IMR-90 (cell line): ENCODE measurements around the gene LAIR2. TPM values are rescaled to one million over a fixed set of nuclear protein-coding genes. Genes with fewer than 3 reads are reported as not detected.

ENCODE experiments used
- ATAC-seq: fragments of 200-7000 bp; cut with Tn5 transposase; 2 replicates; pipeline ENCODE4 v1.9.1; 2020; ENCODE audit warnings: low read depth, mild to moderate bottlenecking, moderate library complexity
- BruUV-seq: library from RNA; stranded (reverse); fragments of 400-500 nt; replicated peaks from 2 replicates; lab custom pipeline; 2021; lab: Mats Ljungman, UMichigan
- CTCF ChIA-PET: fragments of 300-600 bp; formaldehyde crosslinking; extraction: SDS; loops from one replicate; lab custom pipeline; 2021; ENCODE audit warnings: antibody characterized with exemption; lab: Yijun Ruan, JAX
- POLR2A ChIA-PET: fragments of 300-600 bp; sonication (Branson Sonifier 250); formaldehyde crosslinking; loops from one replicate; lab custom pipeline; 2022; ENCODE audit warnings: antibody characterized with exemption; ENCODE audit not compliant: unreplicated experiment; lab: Charles Lee
- DNase-seq: peaks from one replicate; pipeline ENCODE4 v3.0.0; 2013
- H2AFZ ChIP-seq: replicated peaks from 2 replicates; pipeline ENCODE3; 2013; ENCODE audit warnings: low read length, mild to moderate bottlenecking; ENCODE audit not compliant: poor library complexity
- H2AK5ac ChIP-seq: 2 replicates; pipeline ENCODE4 v1.6.1; 2013; ENCODE audit warnings: low read depth, low read length, inconsistent platforms
- H2AK9ac ChIP-seq: replicated peaks from 2 replicates; pipeline ENCODE3; 2013; ENCODE audit warnings: mild to moderate bottlenecking, low read depth, low read length, moderate library complexity; ENCODE audit not compliant: poor library complexity
- H2BK120ac ChIP-seq: 2 replicates; pipeline ENCODE4 v1.6.1; 2013; ENCODE audit warnings: low read depth, low read length, inconsistent platforms
- H2BK15ac ChIP-seq: 3 replicates; pipeline ENCODE4 v1.6.1; 2013; ENCODE audit warnings: low read depth, low read length, inconsistent platforms
- H2BK20ac ChIP-seq: 2 replicates; pipeline ENCODE4 v1.6.1; 2013; ENCODE audit warnings: low read depth, mild to moderate bottlenecking, inconsistent platforms, low read length, moderate library complexity
- H2BK5ac ChIP-seq: 2 replicates; pipeline ENCODE4 v1.6.1; 2013; ENCODE audit warnings: mild to moderate bottlenecking, low read depth, low read length, inconsistent platforms; ENCODE audit not compliant: poor library complexity, severe bottlenecking
- H3K14ac ChIP-seq: replicated peaks from 2 replicates; pipeline ENCODE4 v1.6.1; 2013; ENCODE audit warnings: low read depth, low read length, inconsistent platforms
- H3K18ac ChIP-seq: 2 replicates; pipeline ENCODE4 v1.6.1; 2013; ENCODE audit warnings: low read depth, low read length, control low read depth
- H3K23ac ChIP-seq: 2 replicates; pipeline ENCODE4 v1.6.1; 2013; ENCODE audit warnings: low read depth, low read length, inconsistent platforms
- H3K27ac ChIP-seq: 2 replicates; pipeline ENCODE4 v1.5.1; 2013; ENCODE audit warnings: mild to moderate bottlenecking, control low read depth, low read length; ENCODE audit not compliant: insufficient read depth
- H3K27me3 ChIP-seq: 2 replicates; pipeline ENCODE4 v1.6.1; 2013; ENCODE audit warnings: low read length; ENCODE audit not compliant: control insufficient read depth, insufficient read depth
- H3K36me3 ChIP-seq: 2 replicates; pipeline ENCODE4 v1.6.1; 2013; ENCODE audit warnings: low read length, mixed read lengths; ENCODE audit not compliant: control insufficient read depth, insufficient read depth
- H3K4ac ChIP-seq: 2 replicates; pipeline ENCODE4 v1.6.1; 2013; ENCODE audit warnings: low read depth, low read length, inconsistent platforms
- H3K4me1 ChIP-seq: 2 replicates; pipeline ENCODE4 v1.6.1; 2013; ENCODE audit warnings: low read length, mixed read lengths; ENCODE audit not compliant: control insufficient read depth, insufficient read depth
- H3K4me2 ChIP-seq: 2 replicates; pipeline ENCODE4 v1.6.1; 2013; ENCODE audit warnings: low read depth, mild to moderate bottlenecking, control low read depth, low read length, moderate library complexity
- H3K4me3 ChIP-seq: 2 replicates; pipeline ENCODE4 v1.5.1; 2013; ENCODE audit warnings: low read depth, mild to moderate bottlenecking, control low read depth, low read length, moderate library complexity; ENCODE audit not compliant: insufficient read depth
- H3K56ac ChIP-seq: 2 replicates; pipeline ENCODE4 v1.6.1; 2013; ENCODE audit warnings: low read length, inconsistent platforms; ENCODE audit not compliant: insufficient read depth; ENCODE audit errors: extremely low read depth
- H3K79me1 ChIP-seq, 2 experiments: 2 replicates each; pipeline ENCODE4 v1.6.1; 2013; ENCODE audit warnings: low read length in 2 of 2, inconsistent platforms in 1 of 2, low read depth in 1 of 2
- H3K9ac ChIP-seq: 2 replicates; pipeline ENCODE4 v1.6.1; 2013; ENCODE audit warnings: low read depth, low read length, control low read depth
- H3K9me1 ChIP-seq: 2 replicates; pipeline ENCODE4 v1.6.1; 2013; ENCODE audit warnings: low read length, inconsistent platforms; ENCODE audit not compliant: insufficient read depth
- H3K9me3 ChIP-seq: 2 replicates; pipeline ENCODE4 v1.6.1; 2013; ENCODE audit warnings: low read length; ENCODE audit not compliant: control insufficient read depth, insufficient read depth
- H4K20me1 ChIP-seq: 2 replicates; pipeline ENCODE4 v1.6.1; 2013; ENCODE audit warnings: low read length, inconsistent platforms; ENCODE audit not compliant: insufficient read depth
- H4K5ac ChIP-seq: 2 replicates; pipeline ENCODE4 v1.6.1; 2013; ENCODE audit warnings: mild to moderate bottlenecking, low read depth, low read length, control low read depth
- H4K8ac ChIP-seq, 2 experiments: 2 replicates each; pipeline ENCODE4 v1.6.1; 2013; ENCODE audit warnings: low read depth in 2 of 2, low read length in 2 of 2, control low read depth in 1 of 2, inconsistent platforms in 1 of 2
- H4K91ac ChIP-seq: 2 replicates; pipeline ENCODE4 v1.6.1; 2013; ENCODE audit warnings: low read depth, low read length, inconsistent platforms; ENCODE audit not compliant: insufficient read depth
- CEBPB ChIP-seq: IDR thresholded peaks from 2 replicates; pipeline ENCODE4 v1.6.1; 2012; ENCODE audit warnings: low read depth, low read length, improper control_type of control experiment
- CHD1 ChIP-seq: IDR thresholded peaks from 2 replicates; pipeline ENCODE4 v1.6.1; 2012; ENCODE audit warnings: low read depth, low read length, improper control_type of control experiment
- MAZ ChIP-seq: IDR thresholded peaks from 2 replicates; pipeline ENCODE4 v1.6.1; 2012; ENCODE audit warnings: low read depth, mild to moderate bottlenecking, low read length, improper control_type of control experiment, moderate library complexity, borderline replicate concordance
- NFE2L2 ChIP-seq: fragments of 150-350 bp; IDR thresholded peaks from 2 replicates; pipeline ENCODE4 v1.6.1; 2016; ENCODE audit warnings: low read depth, mild to moderate bottlenecking, low read length
- RAD21 ChIP-seq: IDR thresholded peaks from 2 replicates; pipeline ENCODE4 v1.6.1; 2012; ENCODE audit warnings: low read length, improper control_type of control experiment
- RFX5 ChIP-seq: IDR thresholded peaks from 2 replicates; pipeline ENCODE4 v1.8.0; 2012; ENCODE audit warnings: low read depth, mild to moderate bottlenecking, low read length, moderate library complexity
- WGBS, 2 experiments: methylation state at CpG; one replicate each; pipeline versions ENCODE4 v1.1.5 to v1.1.7; 2013; ENCODE audit warnings: missing lambda C conversion rate in 2 of 2; ENCODE audit not compliant: insufficient read length in 1 of 2; ENCODE audit errors: extremely low coverage in 2 of 2; 5-methylcytosine and 5-hydroxymethylcytosine counted together
- dilution Hi-C: fragments of 300-500 bp; cut with HindIII; formaldehyde crosslinking; loops from one replicate; pipeline ENCODE4 v1.14.3; 2018; ENCODE audit warnings: low sequenced_read_pairs; ENCODE audit not compliant: unreplicated experiment
- in situ Hi-C: fragments of 300-500 bp; cut with MboI; formaldehyde crosslinking; loops from 3 replicates; pipeline ENCODE4 v1.14.3; 2019; ENCODE audit warnings: low sequenced_read_pairs, inconsistent platforms, mixed read lengths
- intact Hi-C: fragments of 100-400 bp; cut with micrococcal nuclease; formaldehyde crosslinking; loops from 2 replicates; pipeline ENCODE4 v1.10.0; 2022
- polyA plus RNA-seq, 3 experiments: library from polyadenylated mRNA; depleted of rRNA; stranded (reverse); fragments of >200 nt; gene quantifications; 2 replicates each; pipeline ENCODE4 v1.2.3, GENCODE V29; 2012; ENCODE audit warnings: low replicate concordance in 1 of 3
- total RNA-seq: library from RNA; depleted of rRNA; stranded (reverse); fragments of >200 nt; gene quantifications from 2 replicates; pipeline ENCODE4 v1.2.3, GENCODE V29; 2012

The LAIR2 gene
- total and polyA plus RNA-seq, 2 of the 4 experiments (the other 2 are of a cell fraction), result not detected

GRCh38 chr19:54473071-54473891 lies 29.4 kb upstream of the LAIR2 start, which contains the start of gene CDC42EP5:
Gene CDC42EP5, minus strand, starts transcription at chr19:54473296. Its CDS starts 7,749 bp downstream, at chr19:54465547.
- Histone ChIP-seq H3K14ac (peak within 1 kb of the TSS; percentile 64), H3K36me3 (no peaks in the 10 kb centered on the region; the same call in 1 of the 2 replicates), H4K91ac (peak within 1 kb of the TSS; percentile 56), H3K4me2 (peak within 1 kb of the TSS; percentile 94), H3K27me3 (0 out of 2 replicates have a peak, but pooled peaks cover 2% of the 10 kb centered on the region), H3K56ac (peak within 1 kb of the TSS; percentile 54; the same call in 1 of the 2 replicates), H2BK120ac (peak within 1 kb of the TSS; percentile 53), H3K4me1 (peaks cover 12% of the 10 kb centered on the region), H3K79me1 (peaks cover 0 to 7% of the 10 kb centered on the region in 2 experiments; a peak in 1 of 4 replicates), H3K9ac (peak within 1 kb of the TSS; percentile 81), H3K4ac (peak within 1 kb of the TSS; percentile 83), H2BK20ac (peak within 1 kb of the TSS; percentile 12), H3K9me3 (no peaks in the 10 kb centered on the region), H3K4me3 (peak within 1 kb of the TSS; percentile 69), H2BK5ac (peak within 1 kb of the TSS; percentile 53), H4K5ac (peak within 1 kb of the TSS; percentile 68), H3K23ac (peak within 1 kb of the TSS; percentile 34; the same call in 1 of the 2 replicates), H3K9me1 (peaks cover 4% of the 10 kb centered on the region; the same call in 1 of the 2 replicates), H2BK15ac (peak within 1 kb of the TSS; percentile 70; the same call in 1 of the 3 replicates), H2AK5ac (peak within 1 kb of the TSS; percentile 90), H4K8ac (peak within 1 kb of the TSS; percentile 68 to 96), H2AK9ac (peak within 1 kb of the TSS; percentile 94), H3K18ac (peak within 1 kb of the TSS; percentile 54), H2AFZ (peak within 1 kb of the TSS; percentile 88), H3K27ac (peak within 1 kb of the TSS; percentile 92), H4K20me1 (no peaks in the 10 kb centered on the region)
- DNase-seq (peak; percentile 85), ATAC-seq (peak; percentile 99)
- no TSS peak for BruUV-seq
- TF ChIP-seq CHD1, result no peak
- TF ChIP-seq CEBPB, result no peak
- TF ChIP-seq RFX5, result no peak
- TF ChIP-seq RAD21, result no peak
- peak; percentile 86; the same call in 1 of the 2 replicates for TF ChIP-seq MAZ
- TF ChIP-seq NFE2L2, result no peak
- dilution Hi-C loops (no loop called here), intact Hi-C loops (loop anchor here (10.0 kb wide), 1 partner anchor 592 kb away; the partner anchor contains the start of gene RDH13), in situ Hi-C loops (loop anchor here (25.0 kb wide), 4 partner anchors 361 to 1664 kb away; partner anchors contain the start of genes NAT14, NDUFA3, OSCAR and PRPF31)
- 17% methylated on average over 1 of the region's 14 CpGs; no CpG with 5 or more reads in 1 of the 2 experiments for WGBS, 2 experiments
- ChIA-PET CTCF (interaction anchor here (0.6 to 1.4 kb wide), 2 partner anchors 8 to 10 kb away, joined by 3 to 4 read pairs; partner anchors contain the start of gene LENG9), POLR2A (interaction anchor here (1.4 kb wide), 1 partner anchor 24 kb away, joined by 3 read pairs; the partner anchor contains the start of gene LENG8)
